ENCODE data around the gene RHBDF2. TPM values are rescaled to one million over a fixed set of nuclear protein-coding genes. Genes with fewer than 3 reads are reported as not detected.

The RHBDF2 gene
- total RNA-seq, 1 experiment from 2014 or later: 39.6 TPM

DNA sequence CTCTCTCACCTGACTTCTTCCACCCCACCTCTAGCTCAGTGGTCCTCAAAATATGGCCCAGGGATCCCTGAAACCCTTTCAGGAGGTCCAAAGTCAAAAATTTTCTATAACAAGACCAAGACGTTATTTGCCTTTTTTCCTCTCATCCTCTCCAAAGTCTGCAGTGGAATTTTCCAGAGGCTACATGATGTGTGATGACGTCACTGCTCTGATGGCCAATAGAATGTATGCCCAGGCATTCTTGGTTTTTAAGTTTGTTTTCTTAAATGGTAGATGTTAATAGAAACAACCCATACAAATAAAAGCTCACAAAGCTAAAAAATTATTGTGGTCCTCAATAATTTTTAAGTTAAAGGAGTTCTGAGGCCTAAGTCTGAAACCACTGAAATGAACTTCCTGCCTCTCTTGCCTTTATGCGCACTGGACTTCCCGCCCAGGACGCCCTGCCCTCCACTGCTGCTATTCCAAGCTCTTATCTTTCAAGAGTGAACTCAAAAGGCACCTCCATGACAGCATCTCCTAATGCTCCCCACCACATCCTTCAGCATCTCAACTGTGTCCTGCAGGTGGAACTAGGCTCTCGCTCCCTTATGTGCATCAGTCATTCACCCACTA, 61.8 kb downstream of the RHBDF2 start:
- no peak for TF ChIP-seq EZH2 (IDR thresholded peaks at IDR 0.05; ENCODE audit: low read depth)
- TF ChIP-seq, protein P1, sequence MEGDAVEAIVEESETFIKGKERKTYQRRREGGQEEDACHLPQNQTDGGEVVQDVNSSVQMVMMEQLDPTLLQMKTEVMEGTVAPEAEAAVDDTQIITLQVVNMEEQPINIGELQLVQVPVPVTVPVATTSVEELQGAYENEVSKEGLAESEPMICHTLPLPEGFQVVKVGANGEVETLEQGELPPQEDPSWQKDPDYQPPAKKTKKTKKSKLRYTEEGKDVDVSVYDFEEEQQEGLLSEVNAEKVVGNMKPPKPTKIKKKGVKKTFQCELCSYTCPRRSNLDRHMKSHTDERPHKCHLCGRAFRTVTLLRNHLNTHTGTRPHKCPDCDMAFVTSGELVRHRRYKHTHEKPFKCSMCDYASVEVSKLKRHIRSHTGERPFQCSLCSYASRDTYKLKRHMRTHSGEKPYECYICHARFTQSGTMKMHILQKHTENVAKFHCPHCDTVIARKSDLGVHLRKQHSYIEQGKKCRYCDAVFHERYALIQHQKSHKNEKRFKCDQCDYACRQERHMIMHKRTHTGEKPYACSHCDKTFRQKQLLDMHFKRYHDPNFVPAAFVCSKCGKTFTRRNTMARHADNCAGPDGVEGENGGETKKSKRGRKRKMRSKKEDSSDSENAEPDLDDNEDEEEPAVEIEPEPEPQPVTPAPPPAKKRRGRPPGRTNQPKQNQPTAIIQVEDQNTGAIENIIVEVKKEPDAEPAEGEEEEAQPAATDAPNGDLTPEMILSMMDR (conservative IDR thresholded peaks at IDR 0.05): no peak

GRCh38 chr17:76438906-76439305, 62.3 kb downstream of the RHBDF2 start:
- H3K9me2 ChIP-seq (ENCODE audit: insufficient read depth): no peaks in the 10 kb centered on the region
- POLR2A ChIA-PET (ENCODE audit: unreplicated experiment): interaction anchor here (0.9 kb wide), 1 partner anchor 15 kb away, joined by 6 read pairs; no protein-coding TSS in a partner anchor
- DNase-seq: no peak
- H3K36me3 ChIP-seq (ENCODE audit: low read depth): no peaks in the 10 kb centered on the region
- CTCF ChIA-PET: no interaction called here
- H3K79me2 ChIP-seq (ENCODE audit: low read depth): peaks cover 72% of the 10 kb centered on the region
- H3K4me1 ChIP-seq (replicated peaks; ENCODE audit: insufficient read depth): no peaks in the 10 kb centered on the region
- H4K20me1 ChIP-seq (ENCODE audit: insufficient read depth): no peaks in the 10 kb centered on the region; the same call in 1 of the 2 replicates
- no peak overlapping the region for H3K27ac ChIP-seq
- no peak overlapping the region for H2AFZ ChIP-seq
- TF ChIP-seq, protein P1 (conservative IDR thresholded peaks at IDR 0.05): no peak
- TF ChIP-seq EZH2 (IDR thresholded peaks at IDR 0.05; ENCODE audit: low read depth): no peak
- H3F3A ChIP-seq (ENCODE audit: insufficient read depth, low read depth): no peaks in the 10 kb centered on the region
- no peaks in the 10 kb centered on the region for H3K27me3 ChIP-seq (ENCODE audit: insufficient read depth, low read depth)
- no peaks in the 10 kb centered on the region for H3K9me3 ChIP-seq (ENCODE audit: insufficient read depth, low read depth)
- H3K4me2 ChIP-seq: no peak overlapping the region
- intact Hi-C loops (cut with micrococcal nuclease; ENCODE audit: unreplicated experiment): no loop called here
- no peak overlapping the region for H3K4me3 ChIP-seq
- BruUV-seq (replicated peaks): no TSS peak

More for the DNA sequence above, 61.8 kb downstream of the RHBDF2 start:
- Histone ChIP-seq H3K27me3 (ENCODE audit: insufficient read depth, low read depth) (no peaks in the 10 kb centered on the region), H3K4me2 (no peak overlapping the region), H3K4me1 (replicated peaks; ENCODE audit: insufficient read depth) (peaks cover 4% of the 10 kb centered on the region), H3K36me3 (ENCODE audit: low read depth) (no peaks in the 10 kb centered on the region), H4K20me1 (ENCODE audit: insufficient read depth) (no peaks in the 10 kb centered on the region; the same call in 1 of the 2 replicates), H3F3A (ENCODE audit: insufficient read depth, low read depth) (no peaks in the 10 kb centered on the region; the same call in 1 of the 2 replicates), H3K79me2 (ENCODE audit: low read depth) (peaks cover 77% of the 10 kb centered on the region), H2AFZ (no peak overlapping the region), H3K27ac (no peak overlapping the region), H3K9me2 (ENCODE audit: insufficient read depth) (no peaks in the 10 kb centered on the region), H3K9me3 (ENCODE audit: insufficient read depth, low read depth) (no peaks in the 10 kb centered on the region), H3K4me3 (no peak overlapping the region)
- DNase-seq: no peak
- no TSS peak for BruUV-seq (replicated peaks)
- ChIA-PET POLR2A (ENCODE audit: unreplicated experiment) (no interaction called here), CTCF (no interaction called here)
- intact Hi-C loops (cut with micrococcal nuclease; ENCODE audit: unreplicated experiment): no loop called here

DNA sequence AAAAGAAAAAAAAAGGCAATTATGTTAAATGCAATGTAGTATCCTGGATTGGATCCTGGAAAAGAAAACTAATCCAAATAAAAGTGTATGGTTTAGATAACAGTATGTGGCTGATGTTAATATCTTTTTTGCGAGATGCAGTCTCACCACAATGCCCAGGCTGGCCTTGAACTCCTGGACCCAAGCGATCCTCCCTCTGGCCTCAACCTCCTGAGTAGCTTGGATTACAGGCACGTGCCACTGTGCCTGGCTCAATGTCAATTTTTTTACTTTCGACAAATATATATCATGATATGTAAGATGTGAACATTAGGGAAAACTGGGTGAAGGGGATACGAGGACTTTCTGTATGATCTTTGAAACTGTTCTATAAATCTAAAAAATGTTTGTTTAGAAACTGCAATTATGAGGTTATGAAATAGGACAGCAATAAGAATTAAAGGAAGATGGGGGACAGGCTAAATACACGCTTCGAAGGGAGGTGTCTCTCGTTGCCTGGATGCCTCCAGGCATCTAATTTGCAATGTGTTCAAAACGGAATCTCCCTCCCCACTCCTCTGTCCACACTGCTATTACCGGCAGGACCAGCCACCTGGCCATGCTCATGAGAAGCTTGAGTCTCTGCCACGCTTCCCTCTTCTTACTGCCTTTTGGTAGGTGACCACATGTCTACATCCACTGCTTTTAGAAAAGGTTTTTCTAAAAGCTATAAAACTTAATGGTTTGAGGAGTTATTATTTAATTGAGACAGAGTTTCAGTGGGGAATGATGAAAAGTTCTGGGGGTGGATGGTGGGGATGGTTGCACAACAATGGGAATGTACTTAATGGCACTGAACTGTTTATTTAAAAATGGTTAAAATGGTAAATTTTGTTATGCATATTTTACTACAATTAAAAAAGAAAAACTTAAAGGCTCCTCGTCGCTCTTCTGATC, 63.5 kb downstream of the RHBDF2 start:
- Histone ChIP-seq H3K79me2 (ENCODE audit: low read depth) (peaks cover 72% of the 10 kb centered on the region), H3K27ac (no peak overlapping the region), H2AFZ (no peak overlapping the region), H3K9me2 (ENCODE audit: insufficient read depth) (no peaks in the 10 kb centered on the region), H3K4me1 (replicated peaks; ENCODE audit: insufficient read depth) (no peaks in the 10 kb centered on the region), H3K4me2 (no peak overlapping the region), H3K36me3 (ENCODE audit: low read depth) (no peaks in the 10 kb centered on the region), H3K9me3 (ENCODE audit: insufficient read depth, low read depth) (no peaks in the 10 kb centered on the region), H4K20me1 (ENCODE audit: insufficient read depth) (no peaks in the 10 kb centered on the region; the same call in 1 of the 2 replicates), H3F3A (ENCODE audit: insufficient read depth, low read depth) (no peaks in the 10 kb centered on the region), H3K27me3 (ENCODE audit: insufficient read depth, low read depth) (no peaks in the 10 kb centered on the region), H3K4me3 (no peak overlapping the region)
- CTCF ChIA-PET: interaction anchor here (0.7 kb wide), 1 partner anchor 280 kb away, joined by 3 read pairs; no protein-coding TSS in a partner anchor
- BruUV-seq (replicated peaks): no TSS peak
- no peak for TF ChIP-seq EZH2 (IDR thresholded peaks at IDR 0.05; ENCODE audit: low read depth)
- TF ChIP-seq, protein P1 (conservative IDR thresholded peaks at IDR 0.05): no peak
- intact Hi-C loops (cut with micrococcal nuclease; ENCODE audit: unreplicated experiment): no loop called here
- no peak for DNase-seq
- POLR2A ChIA-PET (ENCODE audit: unreplicated experiment): interaction anchor here (0.9 kb wide), 1 partner anchor 16 kb away, joined by 6 read pairs; no protein-coding TSS in a partner anchor

Measured in PC-9 (cell line).